NCI-H1436 treated with DMSO at 0.1 percent for 48 hours (cell line): ENCODE measurements around the gene KLF3.

ENCODE experiments used
- DNase-seq: peaks from one replicate; lab custom pipeline; 2025; lab: John Stamatoyannopoulos, UW

Gene KLF3

DNA sequence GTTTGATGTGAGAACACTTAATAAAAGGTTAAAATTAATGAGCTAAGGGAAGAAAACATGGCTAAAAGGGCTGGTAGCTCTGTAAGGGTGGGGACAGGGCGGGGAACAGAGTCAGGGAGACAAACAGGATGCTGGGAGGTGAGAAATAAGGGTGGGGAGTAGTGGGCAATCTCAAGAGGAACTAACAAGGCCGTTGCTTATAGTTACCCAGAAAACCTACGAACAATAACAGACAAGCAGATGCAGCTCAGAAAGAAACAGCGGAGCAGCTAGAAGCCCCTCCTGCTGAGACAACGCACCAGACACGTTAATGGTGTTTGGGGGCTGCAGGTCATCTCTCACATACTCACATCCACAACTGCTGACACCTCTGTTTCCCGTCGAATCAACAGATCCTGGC is 9.7 kb upstream of the KLF3 start:
- no peak for DNase-seq

DNA sequence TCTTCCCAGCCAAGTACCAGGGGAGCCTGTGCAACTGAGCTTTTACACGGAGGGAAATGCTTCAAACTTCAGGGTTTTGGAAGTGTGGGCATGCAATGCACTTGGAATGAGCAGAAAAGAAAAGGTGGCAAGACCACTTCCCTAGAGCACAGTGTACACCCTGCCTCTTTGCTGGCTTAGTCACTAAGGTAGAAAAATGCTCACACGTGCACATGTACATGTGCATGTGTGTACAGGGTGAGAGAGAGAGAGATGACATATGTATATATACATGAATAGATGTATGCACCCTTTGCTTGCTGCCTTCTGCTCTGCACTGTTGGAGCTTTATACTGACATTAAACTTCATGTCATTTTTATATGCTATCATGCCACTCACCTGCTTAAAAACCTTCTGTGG is 7.9 kb upstream of the KLF3 start:
- DNase-seq: no peak

GRCh38 chr4:38659346-38659745 is 4.7 kb upstream of the KLF3 start:
- DNase-seq: no peak

- no peak for DNase-seq
Observed at GRCh38 chr4:38660838-38661237, 3.2 kb upstream of the KLF3 start.

DNA sequence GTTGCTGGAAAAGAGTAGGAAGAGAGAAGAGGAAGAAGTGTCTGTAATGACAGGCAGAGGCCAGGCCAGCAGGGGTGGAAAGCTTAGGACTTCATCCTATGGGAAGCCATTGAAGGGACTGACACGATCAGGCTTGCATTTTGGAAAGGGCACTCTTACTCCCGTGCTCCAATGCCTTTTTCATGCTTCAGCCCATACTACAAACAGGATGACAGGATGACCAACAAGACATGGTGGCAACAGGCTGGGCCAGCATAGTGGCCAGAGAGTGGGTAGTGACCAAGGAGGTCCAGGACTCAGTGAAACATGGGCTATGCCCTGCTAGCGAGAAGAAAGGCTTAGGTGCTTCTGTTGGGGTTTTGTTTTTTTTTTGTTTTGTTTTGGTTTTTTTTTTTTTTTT is 2.6 kb upstream of the KLF3 start:
- DNase-seq: no peak

- no peak for DNase-seq
Observed at GRCh38 chr4:38662522-38663089, 1.4 kb upstream of the KLF3 start.

DNA sequence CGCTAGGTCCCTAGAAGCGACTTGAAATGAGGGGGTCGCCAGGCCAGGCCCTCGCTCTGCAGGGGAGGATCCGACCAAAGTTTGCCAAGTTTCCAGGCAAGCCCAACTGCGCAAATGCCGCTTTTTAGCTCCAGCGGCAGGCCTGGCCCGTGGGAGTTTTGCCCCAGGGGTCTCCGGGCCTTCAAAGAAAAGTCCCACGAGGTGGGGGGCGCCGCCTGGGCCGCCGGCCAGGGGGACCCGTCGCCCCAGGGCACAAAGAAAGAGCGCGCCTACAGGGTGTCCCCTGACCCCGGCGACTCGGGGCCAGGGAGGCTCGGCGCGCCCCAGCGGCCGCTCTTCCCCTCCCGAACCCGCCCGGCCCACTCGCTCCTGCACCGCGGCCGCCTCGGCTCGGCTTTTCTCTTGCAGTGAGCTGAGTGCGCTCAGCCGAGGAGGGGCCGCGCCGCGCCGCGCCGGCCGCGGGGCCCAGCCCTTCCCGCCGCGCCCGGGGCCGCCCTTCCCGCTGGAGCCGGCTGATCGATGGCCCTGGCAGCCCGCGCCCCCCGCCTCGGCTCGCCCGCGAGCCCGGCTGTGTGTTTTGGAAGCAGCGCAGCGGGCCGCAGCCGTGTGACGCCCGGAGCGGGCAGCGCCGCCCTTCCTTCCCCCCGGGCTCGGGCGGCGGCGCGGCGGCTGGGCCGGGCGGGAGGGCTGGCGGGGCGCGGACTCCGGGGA is 754 bp upstream of the KLF3 start:
- DNase-seq: no peak

- no peak for DNase-seq
Observed at GRCh38 chr4:38664706-38665401, 855 bp downstream of the KLF3 start.

DNA sequence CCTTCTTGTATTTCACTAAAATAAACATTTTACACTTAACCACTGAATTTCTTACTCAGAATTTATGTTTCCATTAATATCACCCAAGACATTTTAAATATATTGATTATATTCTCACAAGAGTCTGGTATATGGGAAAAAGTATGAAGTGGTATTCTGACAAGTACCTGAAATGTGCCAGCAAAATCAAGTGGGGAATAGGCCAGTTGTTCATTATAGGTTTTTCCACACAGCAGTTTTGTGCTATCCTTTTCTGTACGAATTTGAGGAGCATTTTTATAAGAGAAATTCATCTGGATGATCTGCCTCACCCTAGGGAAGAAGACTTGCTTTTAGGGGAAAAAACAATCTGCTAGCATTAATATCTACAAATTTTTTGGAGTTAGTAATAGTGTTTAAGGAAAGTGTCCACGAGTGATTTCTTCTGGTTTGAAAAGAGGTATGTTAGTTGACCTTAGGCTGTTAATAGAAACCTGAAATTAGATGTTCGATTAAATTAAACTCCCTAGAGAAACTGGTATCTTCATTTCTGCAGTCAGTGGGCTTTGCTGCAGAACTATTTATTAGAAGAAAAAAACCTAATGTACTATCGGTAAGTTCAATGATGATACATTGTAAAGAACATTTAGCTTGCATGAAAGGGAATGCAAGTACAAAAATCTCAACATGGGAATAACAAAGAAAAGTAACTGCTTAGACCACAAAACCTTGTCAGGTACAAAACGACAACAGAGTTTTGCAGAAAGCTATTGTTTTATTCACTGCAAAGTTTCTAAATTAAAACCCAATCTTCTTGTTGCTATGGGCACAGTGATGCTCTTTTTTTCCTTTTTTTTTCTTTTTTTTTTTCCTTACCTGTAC is 1.8 kb downstream of the KLF3 start:
- DNase-seq: no peak

GRCh38 chr4:38666766-38667084 is 2.7 kb downstream of the KLF3 start:
- no peak for DNase-seq

DNA sequence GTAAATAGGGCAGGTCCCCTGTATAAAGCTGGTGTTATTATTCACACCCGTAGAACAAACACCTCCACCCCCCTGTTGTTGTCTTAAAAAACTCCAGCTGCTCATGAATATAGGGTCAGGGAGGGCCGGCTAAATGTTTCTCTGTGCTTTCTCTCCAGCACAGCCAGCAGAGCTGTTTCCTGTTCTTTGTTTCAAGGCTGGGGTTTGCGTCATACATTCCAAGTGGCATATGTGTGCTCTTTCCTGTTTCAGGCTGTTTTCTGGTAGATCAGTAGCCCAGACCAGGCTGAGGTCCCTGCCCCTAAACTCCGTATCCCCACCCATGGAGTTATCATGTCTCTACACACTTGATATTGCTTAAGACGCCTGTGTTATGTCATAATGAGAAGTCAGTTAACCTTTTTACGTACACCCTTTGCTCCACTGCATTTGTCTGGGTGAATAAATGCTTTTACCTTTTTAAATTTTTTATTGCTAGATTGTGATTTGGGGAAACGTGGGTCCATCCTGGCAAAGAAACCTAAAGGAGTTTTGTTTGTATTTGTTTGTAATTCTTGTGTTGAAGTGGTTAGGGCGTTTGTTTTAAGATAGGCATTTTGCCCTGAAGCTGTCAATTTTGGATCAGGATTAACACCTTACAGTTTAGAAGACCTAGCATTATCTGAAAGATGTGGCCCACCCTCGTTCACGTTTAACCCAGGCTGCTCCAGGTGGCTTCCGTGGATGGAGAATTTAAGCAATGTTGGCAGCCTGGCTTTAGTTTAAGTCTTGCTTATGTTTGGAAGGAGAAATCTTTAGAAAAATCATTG is 3.3 kb downstream of the KLF3 start:
- DNase-seq: peak; percentile 54

DNA sequence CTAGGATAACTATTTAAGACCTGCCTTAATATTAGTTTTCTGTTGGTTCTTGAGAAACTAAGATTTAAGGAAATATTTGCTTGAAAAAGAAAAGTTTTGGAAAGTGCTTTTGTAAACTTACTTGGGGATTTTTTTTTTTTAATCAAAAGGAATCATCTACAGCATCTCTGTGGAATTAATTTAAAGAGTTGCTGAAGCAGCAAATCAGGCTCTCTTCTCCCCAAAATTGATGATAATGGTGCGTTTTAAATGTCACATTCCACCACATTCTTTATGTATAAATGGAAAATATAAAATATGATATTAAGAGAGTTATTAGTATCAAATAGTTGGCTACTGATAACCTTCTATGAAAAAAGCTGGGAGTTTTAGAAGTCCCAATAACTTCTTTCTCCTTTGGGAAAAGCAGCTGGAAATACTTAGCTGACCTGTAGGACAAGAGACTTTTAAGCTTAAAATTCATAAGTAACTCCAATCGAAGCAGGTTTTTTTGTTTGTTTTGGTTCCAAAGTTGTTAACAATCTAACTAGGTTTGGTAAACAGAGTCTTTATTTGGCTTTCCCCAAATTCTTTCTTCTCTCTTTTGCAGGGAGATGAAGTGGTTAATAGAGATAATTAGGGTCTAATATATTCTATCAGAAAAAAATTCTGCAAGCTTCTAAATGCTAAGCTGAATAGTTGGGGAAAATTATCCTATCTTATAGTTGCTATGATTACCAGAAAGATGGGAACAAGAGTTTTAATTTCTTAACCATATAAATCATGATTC is 4.4 kb downstream of the KLF3 start:
- DNase-seq: no peak

DNA sequence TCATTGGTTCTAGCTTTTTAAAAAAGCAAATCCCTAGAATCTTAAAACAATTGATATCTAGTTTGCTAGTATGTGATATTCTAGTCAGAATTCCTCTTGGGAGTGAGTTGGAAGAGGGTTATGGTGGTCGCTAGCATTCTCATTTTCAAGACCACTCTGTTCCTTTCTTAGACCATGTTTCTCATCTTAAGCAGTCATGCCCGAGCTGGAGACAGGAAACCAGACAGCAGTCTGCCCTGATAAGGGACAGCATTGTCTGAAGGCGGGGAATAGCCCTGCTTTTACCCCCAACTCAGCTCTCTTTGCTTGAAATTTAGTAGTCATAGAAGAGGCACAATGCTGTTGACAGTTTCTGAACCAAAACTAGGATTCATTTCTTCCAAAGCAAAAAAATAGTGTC is 5.2 kb downstream of the KLF3 start:
- DNase-seq: no peak

GRCh38 chr4:38670109-38670901 is 6.3 kb downstream of the KLF3 start:
- DNase-seq: no peak

GRCh38 chr4:38670939-38671591 is 7.1 kb downstream of the KLF3 start:
- DNase-seq: no peak

- DNase-seq: no peak
Observed at GRCh38 chr4:38671592-38671940, 7.6 kb downstream of the KLF3 start.

DNA sequence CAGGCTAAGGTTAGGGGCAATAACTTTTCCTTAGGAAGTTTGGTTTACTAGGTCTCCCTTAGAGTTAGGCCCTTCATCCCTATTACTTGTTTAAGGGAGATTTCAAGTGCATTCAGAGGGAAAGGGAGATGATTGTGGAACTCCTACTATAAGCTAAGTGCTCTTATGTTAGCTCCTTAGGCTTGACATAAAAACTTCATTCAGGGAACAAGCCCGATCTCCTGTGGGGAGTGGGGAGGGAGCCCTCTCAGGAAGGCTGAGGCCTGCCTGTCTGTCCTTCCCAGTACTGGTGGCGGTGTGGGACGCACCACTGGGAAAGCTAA is 8.0 kb downstream of the KLF3 start:
- no peak for DNase-seq

DNA sequence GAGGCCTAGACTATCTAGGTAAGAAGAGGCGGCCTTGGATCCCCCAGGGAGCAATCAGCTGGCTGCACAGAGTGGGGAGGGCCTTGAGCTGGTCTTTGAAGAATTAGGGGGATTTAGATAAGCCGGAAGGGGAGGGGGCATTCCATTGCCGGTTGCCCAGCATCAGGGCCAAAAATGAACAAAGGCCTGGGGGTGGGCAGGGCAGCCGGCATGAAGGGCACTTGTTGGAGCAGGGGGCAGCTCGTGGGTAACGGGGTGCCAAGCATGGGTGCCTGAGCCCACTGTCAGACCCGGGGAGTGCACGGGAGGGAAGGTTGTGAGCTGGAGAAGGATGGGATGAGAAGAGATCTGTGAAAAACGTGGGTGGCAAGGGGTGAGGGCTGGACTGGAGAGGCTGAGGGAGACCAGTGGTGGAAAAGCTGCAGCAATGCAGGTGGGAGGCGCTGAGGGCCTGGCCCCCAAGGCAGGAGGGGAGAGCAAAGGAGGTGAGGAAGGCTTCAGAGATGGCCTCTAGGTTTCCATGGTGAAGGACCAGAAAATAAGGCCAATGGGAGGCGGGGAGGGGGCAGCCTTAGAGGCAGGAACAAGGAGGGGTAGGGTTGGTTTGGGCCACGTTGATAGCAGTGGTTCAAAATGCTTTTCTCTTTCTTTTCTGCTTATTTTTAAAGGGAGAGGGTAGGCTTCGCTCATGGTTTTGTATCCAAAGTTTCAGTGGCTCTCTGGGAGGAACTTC is 8.6 kb downstream of the KLF3 start:
- DNase-seq: no peak
